Left forelimb (tissue), 1 donor: ENCODE data around the gene SYNE1.
"Not testable (repeated sequence)": the region's sequence is repeated elsewhere in the genome, so short reads cannot be mapped to it uniquely, and the experiment has no call there.

Source experiments
- DNase-seq: peaks from one replicate; pipeline ENCODE4 v3.0.0-alpha.2; 2018; ENCODE audit warnings: low spot score

The SYNE1 gene

GRCh38 chr6:152637296-152638047 is at the start of gene SYNE1:
Gene SYNE1 (minus strand): TSS chr6:152637362. CDS start chr6:152628331, 9,031 bp downstream.
- no peak for DNase-seq

DNA sequence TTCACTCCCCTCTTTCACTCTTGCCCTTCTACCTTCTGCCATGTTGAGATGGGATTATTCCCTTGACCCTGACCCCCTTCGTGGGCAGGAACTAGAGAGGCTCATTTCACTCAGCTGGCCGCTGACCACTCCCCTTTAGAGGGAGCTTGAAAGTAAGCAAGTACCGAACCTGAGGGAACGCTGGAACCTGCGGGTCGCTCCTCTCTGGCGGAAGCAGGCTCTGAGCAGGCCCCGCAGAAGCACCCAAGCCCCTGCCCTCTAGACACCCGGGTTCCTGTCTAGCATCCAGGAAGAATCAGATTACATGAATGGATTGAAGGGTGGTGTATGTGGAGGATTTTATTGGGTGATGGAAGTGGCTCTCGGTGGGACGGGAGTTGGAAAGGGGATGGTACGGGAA is 48.7 kb upstream of the SYNE1 start:
- DNase-seq, result no peak

DNA sequence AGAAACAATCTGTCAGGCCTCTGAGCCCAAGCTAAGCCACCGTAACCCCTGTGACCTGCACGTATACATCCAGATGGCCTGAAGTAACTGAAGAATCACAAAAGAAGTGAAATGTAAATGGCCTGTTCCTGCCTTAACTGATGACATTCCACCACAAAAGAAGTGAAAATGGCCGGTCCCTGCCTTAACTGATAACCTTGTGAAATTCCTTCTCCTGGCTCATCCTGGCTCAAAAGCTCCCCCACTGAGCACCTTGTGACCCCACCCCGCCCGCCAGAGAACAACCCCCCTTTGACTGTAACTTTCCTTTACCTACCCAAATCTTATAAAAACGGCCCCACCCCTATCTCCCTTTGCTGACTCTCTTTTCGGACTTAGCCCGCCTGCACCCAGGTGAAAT is 45.8 kb upstream of the SYNE1 start:
- not testable (repeated sequence) for DNase-seq

DNA sequence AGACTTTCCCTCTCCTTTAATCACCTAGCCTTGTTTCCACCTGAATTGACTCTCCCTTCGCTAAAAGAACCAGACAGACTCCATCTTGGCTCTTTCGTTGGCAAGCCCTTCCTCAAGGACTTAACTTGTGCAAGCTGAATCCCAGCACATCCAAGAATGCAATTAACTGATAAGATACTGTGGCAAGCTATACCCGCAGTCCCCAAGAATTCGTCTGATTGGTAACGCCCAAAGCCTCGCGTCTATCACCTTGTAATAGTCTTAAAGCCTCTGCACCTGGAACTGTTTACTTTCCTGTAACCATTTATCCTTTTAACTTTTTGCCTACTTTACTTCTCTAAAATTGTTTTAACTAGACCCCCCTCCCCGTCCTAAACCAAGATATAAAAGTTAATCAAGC is 45.0 kb upstream of the SYNE1 start:
- DNase-seq, result no peak

GRCh38 chr6:152680879-152681517 is 43.8 kb upstream of the SYNE1 start:
- DNase-seq, result no peak

GRCh38 chr6:152680151-152680550 is 43.0 kb upstream of the SYNE1 start:
- DNase-seq, result no peak

GRCh38 chr6:152673236-152673635 is 36.1 kb upstream of the SYNE1 start:
- DNase-seq, result no peak

DNA sequence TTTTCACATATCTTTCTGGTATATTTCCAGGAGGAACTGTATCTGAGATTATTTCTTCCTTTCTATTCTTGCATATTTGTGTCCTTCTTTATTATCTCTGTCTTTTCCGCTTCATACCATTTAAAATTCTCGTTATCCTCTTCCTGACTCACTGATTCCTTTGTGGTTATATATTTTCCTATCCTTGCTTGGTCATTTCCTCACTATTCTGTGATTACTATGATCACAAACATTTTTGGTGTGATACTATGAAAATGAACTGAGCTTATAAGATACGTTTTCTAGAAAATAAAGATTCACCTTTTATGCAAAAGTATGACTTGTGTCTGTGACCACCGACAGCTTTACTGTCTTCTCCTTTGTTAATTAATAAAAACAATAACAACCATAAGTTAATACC is 34.0 kb upstream of the SYNE1 start:
- DNase-seq, result no peak

- no peak for DNase-seq
These were observed 32.7 kb upstream of the SYNE1 start for GRCh38 chr6:152669895-152670294.

DNA sequence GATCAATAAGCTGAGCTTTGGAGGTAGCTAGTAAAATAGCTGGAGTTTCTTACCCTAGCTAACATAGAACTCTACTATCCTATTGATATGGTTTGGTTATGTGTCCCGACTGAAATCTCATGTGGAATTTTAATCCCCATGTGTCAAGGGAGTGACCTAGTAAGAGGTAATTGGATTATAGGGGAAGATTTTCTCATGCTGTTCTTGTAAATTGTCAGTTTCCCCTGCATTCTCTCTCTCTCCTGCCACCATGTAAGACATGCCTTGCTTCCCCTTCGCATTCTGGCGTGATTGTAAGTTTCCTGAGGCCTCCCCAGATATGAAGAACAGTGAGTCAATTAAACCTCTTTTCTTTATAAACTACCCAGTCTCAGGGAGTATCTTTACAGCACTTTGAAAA is 24.6 kb upstream of the SYNE1 start:
- no peak for DNase-seq

DNA sequence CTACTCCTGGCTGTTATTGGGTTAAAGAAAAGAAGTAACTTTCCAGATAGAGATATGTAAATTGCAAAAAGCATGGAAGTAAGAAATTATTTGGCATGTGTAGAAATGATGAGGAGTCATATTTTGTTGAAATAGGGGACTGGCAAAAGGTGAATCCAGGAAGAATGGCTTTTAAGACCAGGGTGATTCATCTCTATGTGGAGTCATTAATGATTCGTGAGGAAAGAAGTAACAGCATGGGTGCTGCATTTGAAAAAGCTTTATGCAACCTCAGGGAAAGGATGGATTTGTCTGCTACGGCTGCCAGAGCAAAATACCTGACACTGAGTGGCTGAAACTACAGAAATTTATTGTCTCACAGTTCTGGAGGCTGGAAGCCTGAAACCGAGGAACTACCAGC is 14.8 kb upstream of the SYNE1 start:
- DNase-seq, result no peak

DNA sequence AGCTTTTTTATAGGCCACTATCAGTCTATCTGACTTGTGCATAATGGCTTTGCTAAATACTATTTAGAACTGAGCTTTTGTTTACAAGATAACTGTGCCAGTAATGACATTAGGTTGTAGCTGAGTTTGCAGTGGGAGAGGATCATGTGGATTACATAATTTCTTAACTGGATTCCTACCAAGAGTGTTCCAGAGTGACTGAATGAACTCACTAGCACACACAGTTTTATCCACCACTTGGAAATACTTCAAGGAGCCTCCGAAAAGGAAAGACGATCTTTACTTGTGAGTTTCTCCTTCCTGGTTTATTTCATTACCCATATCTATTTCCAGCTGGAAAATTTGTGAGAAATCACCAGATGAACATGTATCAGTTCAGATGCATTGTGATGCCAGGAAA is 10.9 kb upstream of the SYNE1 start:
- DNase-seq, result no peak

- not testable (repeated sequence) for DNase-seq
These were observed 9.6 kb upstream of the SYNE1 start for GRCh38 chr6:152646732-152647131.

DNA sequence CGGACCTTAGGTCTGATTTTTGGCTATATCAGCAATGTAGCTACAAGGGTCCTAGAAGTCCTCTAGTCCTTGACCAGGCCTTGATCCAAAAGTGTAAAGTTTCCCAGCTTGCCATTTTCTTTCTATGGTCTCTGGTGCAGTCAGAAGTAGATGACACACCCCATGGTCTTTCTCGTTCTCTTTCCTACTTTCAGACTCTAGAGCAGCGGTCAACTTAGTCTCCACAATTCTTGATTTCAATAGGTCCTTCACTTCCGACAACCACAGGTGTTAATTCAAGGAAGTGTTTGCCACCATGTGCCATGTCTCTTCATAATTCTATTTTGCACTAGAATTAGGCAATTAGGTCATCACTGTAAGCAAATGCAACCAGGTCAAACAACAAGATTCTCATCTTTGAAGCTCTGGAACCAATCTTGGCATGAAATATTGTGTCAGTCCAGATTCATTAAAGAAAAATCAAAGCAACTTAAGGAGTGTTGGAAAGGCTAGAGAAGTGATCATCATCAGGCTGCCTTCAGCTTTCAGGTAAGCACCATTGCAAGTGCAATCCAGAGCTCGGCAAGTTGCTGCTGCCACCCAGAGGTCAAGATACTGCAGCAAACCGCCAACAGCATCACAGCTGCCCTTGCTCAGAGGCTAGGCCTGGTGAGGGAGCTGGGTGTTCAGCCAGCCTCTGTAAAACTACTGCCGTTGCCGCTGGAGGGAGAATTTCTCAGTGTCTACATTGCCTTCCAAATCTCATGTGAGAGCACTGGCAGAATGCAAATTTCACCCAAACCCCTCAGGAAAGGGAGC is 5.6 kb upstream of the SYNE1 start:
- DNase-seq, result no peak

- no peak for DNase-seq
These were observed 410 bp downstream of the SYNE1 start for GRCh38 chr6:152636609-152637295.

DNA sequence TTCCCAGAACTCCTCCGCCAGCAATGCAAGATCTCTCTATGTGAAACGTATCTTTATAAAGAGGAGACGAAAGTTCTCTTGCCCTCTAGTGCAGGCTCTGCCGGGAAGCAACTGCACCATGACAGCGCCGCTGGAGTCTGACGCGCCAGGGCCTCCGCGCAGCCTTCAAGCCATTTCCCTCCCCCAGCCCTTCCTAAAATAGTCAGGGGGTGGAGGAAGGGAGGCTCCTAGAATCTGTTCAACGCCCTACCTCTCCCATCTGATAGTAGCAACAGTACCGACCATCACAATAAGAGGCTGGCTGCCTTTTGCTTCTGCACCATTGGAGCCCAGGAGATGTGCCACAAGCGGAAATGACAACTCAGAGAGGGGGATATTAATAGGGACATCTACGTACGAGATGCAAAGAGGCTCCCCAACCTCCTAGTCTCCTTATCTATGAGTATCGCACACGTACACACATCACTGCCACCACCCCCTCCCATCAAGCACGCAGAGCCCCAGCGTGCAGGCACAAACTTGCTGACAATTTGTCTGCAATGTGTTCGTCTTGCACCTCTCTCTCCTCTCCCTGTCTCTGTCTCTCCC is 1.0 kb downstream of the SYNE1 start:
- DNase-seq, result no peak

- no peak for DNase-seq
These were observed 2.4 kb downstream of the SYNE1 start for GRCh38 chr6:152634773-152635172.

- no peak for DNase-seq
These were observed 4.9 kb downstream of the SYNE1 start for GRCh38 chr6:152632121-152632782.

DNA sequence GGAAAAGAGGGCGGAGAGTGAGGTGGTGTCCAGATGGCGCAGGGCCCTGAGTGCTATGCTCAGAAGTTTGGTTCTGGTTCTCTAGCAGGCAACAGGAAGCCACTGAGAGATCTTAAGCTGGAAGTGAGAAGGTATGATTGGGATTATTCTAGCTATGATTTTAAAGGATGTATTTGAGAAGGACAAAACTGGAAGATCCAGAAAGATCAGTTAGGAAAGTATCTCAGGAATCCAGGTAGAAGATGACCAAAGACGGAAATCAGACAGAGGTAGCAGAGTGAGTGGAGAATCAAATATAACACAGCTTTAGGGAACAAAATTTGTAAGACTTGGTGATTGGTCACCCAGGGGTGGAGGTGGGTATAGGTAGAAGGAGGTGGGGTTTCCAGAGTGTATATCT is 5.8 kb downstream of the SYNE1 start:
- no peak for DNase-seq

DNA sequence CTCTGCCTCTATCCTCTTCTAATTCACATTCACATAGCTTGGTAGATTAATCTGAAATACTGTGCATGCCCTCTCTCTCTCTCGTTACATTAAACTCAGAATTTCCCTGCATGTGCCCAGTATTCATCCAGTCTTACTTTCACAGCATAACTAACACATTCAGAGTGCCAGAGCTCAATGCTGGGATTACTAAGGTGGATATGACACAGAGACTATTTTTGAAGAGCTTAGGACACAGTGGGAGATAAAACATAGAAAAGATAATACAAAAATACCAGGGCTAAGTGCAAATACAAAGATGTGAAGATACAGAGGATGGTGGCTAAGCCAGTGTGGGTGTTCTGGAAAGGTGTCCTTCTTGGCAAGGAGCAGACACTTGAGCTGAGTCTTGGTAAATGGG is 6.3 kb downstream of the SYNE1 start:
- DNase-seq, result no peak

DNA sequence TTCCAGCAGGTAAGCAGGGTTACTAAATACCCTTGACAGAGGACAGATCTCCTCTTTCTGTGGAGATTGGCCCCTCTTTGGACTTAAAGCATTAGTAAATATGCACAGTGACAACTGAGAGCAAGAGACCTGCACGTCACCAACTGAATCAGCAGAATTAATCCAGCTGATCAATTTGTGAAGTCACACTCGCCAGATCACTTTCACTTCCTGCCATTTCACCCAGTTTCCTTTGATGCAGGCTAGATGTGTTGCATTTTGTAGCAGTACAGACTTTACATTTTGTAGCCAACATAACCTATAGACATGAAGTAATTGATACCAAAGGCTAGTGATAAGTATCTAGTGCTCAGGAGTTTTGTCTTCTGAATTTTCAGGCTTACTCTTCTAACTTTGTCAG is 11.9 kb downstream of the SYNE1 start:
- no peak for DNase-seq
